Spleen (tissue), 7 donors: ENCODE data around the gene OR2A1.
"Not testable (repeated sequence)": the region's sequence is repeated elsewhere in the genome, so short reads cannot be mapped to it uniquely, and the experiment has no call there.

Experiments
- CTCF ChIP-seq, 11 experiments: fragments of 200-600 bp in 7 of 11; fragments of 450-650 bp in 4 of 11; sonication (generic) in 4 of 11; IDR thresholded peaks in 8 of 11; conservative IDR thresholded peaks in 3 of 11; 1 replicate in 7 of 11; 2 replicates in 4 of 11; pipeline versions ENCODE4 v1.4.0 to v1.8.0; 2016 to 2021; ENCODE audit warnings: antibody characterized with exemption in 11 of 11, inconsistent platforms in 4 of 11, mild to moderate bottlenecking in 1 of 11
- POLR2A ChIP-seq, 3 donors: fragments of 450-650 bp; IDR thresholded peaks; one replicate each; pipeline ENCODE4 v1.5.1; 2017; ENCODE audit warnings: antibody characterized with exemption in 3 of 3, mild to moderate bottlenecking in 1 of 3
- donor health status: DM: no; HTN: no; CAD: no; lungs with moderate emphysema.
- donor health status: DM: no; HTN: no; CAD: no.
- donor health status: DM: no; HTN: no; CAD: no.

GRCh38 chr7:144319547-144319946, 7.3 kb downstream of the OR2A1 start:
- TF ChIP-seq POLR2A (IDR thresholded peaks at IDR 0.05); CTCF (IDR thresholded peaks at IDR 0.05 in 8 of 11, conservative IDR thresholded peaks at IDR 0.05 in 3 of 11): not testable (repeated sequence)
